B cell (primary cell): ENCODE measurements around the gene ST7L. TPM values are rescaled to one million over a fixed set of nuclear protein-coding genes. Genes with fewer than 3 reads are reported as not detected.

Experiments used
- ATAC-seq: fragments of 200-7000 bp; cut with Tn5 transposase; one replicate; pipeline ENCODE4 v1.10.0; 2021; ENCODE audit warnings: low read depth, mild to moderate bottlenecking, moderate number of reproducible peaks, moderate library complexity
- CTCF ChIA-PET: fragments of 350-600 bp; sonication (Branson Sonifier 250); formaldehyde crosslinking; loops from one replicate; lab custom pipeline; 2021; ENCODE audit warnings: antibody characterized with exemption, inconsistent platforms; lab: Charles Lee
- POLR2A ChIA-PET: fragments of 350-600 bp; sonication (Branson Sonifier 250); formaldehyde crosslinking; loops from one replicate; lab custom pipeline; 2021; ENCODE audit warnings: antibody characterized with exemption; lab: Charles Lee
- DNase-seq: peaks from one replicate; pipeline ENCODE4 v3.0.0; 2013
- H2AFZ ChIP-seq: 2 replicates; pipeline ENCODE4 v1.6.1; 2012; ENCODE audit warnings: mild to moderate bottlenecking, low read depth, low read length; ENCODE audit not compliant: insufficient read depth, poor library complexity, severe bottlenecking
- H3K27ac ChIP-seq, 2 donors: 1 replicate in 1 of 2; 2 replicates in 1 of 2; pipeline ENCODE4 v1.5.1; 2012 to 2013; ENCODE audit warnings: low read length in 2 of 2, mild to moderate bottlenecking in 2 of 2, moderate library complexity in 1 of 2
- H3K27me3 ChIP-seq, 4 experiments: fragments of 200-600 bp in 1 of 4; sonication (generic) in 1 of 4; replicated peaks in 1 of 4; 1 replicate in 2 of 4; 2 replicates in 2 of 4; pipeline versions ENCODE4 v1.6.1 to v1.7.0; 2013 to 2016; ENCODE audit warnings: low read length in 3 of 4, mild to moderate bottlenecking in 2 of 4, mixed read lengths in 1 of 4, moderate library complexity in 1 of 4; ENCODE audit not compliant: insufficient read depth in 4 of 4, control insufficient read depth in 3 of 4; ENCODE audit errors: control extremely low read depth in 1 of 4
- H3K36me3 ChIP-seq, 2 experiments: replicated peaks in 1 of 2; 1 replicate in 1 of 2; 2 replicates in 1 of 2; pipeline versions ENCODE4 v1.6.1 to v1.7.1; 2013; ENCODE audit warnings: low read length in 1 of 2; ENCODE audit not compliant: insufficient read depth in 2 of 2, control insufficient read depth in 1 of 2; ENCODE audit errors: control extremely low read depth in 1 of 2, extremely low read depth in 1 of 2
- H3K4me1 ChIP-seq, 2 donors: fragments of 200-600 bp in 1 of 2; sonication (generic) in 1 of 2; 1 replicate in 1 of 2; 2 replicates in 1 of 2; pipeline versions ENCODE4 v1.5.1 to v1.6.1; 2013 to 2017; ENCODE audit warnings: low read length in 2 of 2; ENCODE audit not compliant: control insufficient read depth in 2 of 2, insufficient read depth in 2 of 2
- H3K4me2 ChIP-seq: replicated peaks from 2 replicates; pipeline ENCODE3; 2012; ENCODE audit warnings: mild to moderate bottlenecking, low read depth, low read length; ENCODE audit not compliant: poor library complexity, severe bottlenecking
- H3K4me3 ChIP-seq, 5 experiments: fragments of 200-600 bp in 1 of 5; sonication (generic) in 1 of 5; 1 replicate in 3 of 5; 2 replicates in 2 of 5; pipeline versions ENCODE4 v1.5.1 to v1.7.0; 2011 to 2016; ENCODE audit warnings: low read length in 4 of 5, mild to moderate bottlenecking in 4 of 5, low read depth in 2 of 5, control low read depth in 1 of 5, moderate library complexity in 1 of 5; ENCODE audit not compliant: insufficient read depth in 1 of 5; ENCODE audit errors: control extremely low read depth in 1 of 5, extremely low read depth in 1 of 5
- H3K79me2 ChIP-seq: fragments of 200-600 bp; sonication (generic); one replicate; pipeline ENCODE4 v1.6.0; 2016; ENCODE audit warnings: low read length; ENCODE audit not compliant: control insufficient read depth, insufficient read depth
- H3K9ac ChIP-seq: fragments of 200-600 bp; sonication (generic); 2 replicates; pipeline ENCODE4 v1.6.1; 2017; ENCODE audit warnings: mild to moderate bottlenecking, low read length, moderate library complexity
- H3K9me3 ChIP-seq, 3 donors: one replicate each; pipeline versions ENCODE4 v1.6.1 to v1.7.1; 2013; ENCODE audit warnings: low read length in 2 of 3; ENCODE audit not compliant: control insufficient read depth in 2 of 3, insufficient read depth in 1 of 3; ENCODE audit errors: control extremely low read depth in 1 of 3
- H4K20me1 ChIP-seq: 2 replicates; pipeline ENCODE4 v1.6.0; 2012; ENCODE audit warnings: mild to moderate bottlenecking, low read length; ENCODE audit not compliant: insufficient read depth, control insufficient read depth, poor library complexity, severe bottlenecking
- H3K27ac Mint-ChIP-seq: one replicate; pipeline ENCODE4 v1.8.0; 2021; ENCODE audit warnings: mixed read lengths
- H3K27me3 Mint-ChIP-seq: one replicate; pipeline ENCODE4 v1.8.0; 2021; ENCODE audit warnings: mixed read lengths
- H3K4me1 Mint-ChIP-seq: one replicate; pipeline ENCODE4 v1.8.0; 2021; ENCODE audit warnings: mixed read lengths
- H3K4me3 Mint-ChIP-seq: one replicate; pipeline ENCODE4 v1.8.0; 2021; ENCODE audit warnings: mixed read lengths
- H3K9me3 Mint-ChIP-seq: one replicate; pipeline ENCODE4 v1.8.0; 2022; ENCODE audit warnings: mixed read lengths; ENCODE audit not compliant: insufficient read depth
- EZH2 ChIP-seq: IDR thresholded peaks from 2 replicates; pipeline ENCODE4 v1.6.1; 2012; ENCODE audit warnings: borderline replicate concordance, low read depth, mild to moderate bottlenecking, moderate library complexity, low read length; ENCODE audit not compliant: insufficient read depth, poor library complexity, severe bottlenecking
- whole genome bisulfite sequencing: methylation state at CpG from one replicate; pipeline ENCODE4 v1.1.5; 2013; ENCODE audit warnings: missing lambda C conversion rate; ENCODE audit not compliant: insufficient coverage; 5-methylcytosine and 5-hydroxymethylcytosine counted together
- intact Hi-C: fragments of 100-400 bp; cut with micrococcal nuclease; formaldehyde crosslinking; loops from one replicate; pipeline ENCODE4 v1.10.0; 2022
- polyA plus RNA-seq: library from polyadenylated mRNA; depleted of rRNA; stranded (reverse); fragments of >200 nt; gene quantifications from 2 replicates; pipeline ENCODE4 v1.2.3, GENCODE V29; 2012
- total RNA-seq, 2 donors: library from RNA; stranded (reverse); fragments of 120-200 nt in 1 of 2; gene quantifications; 1 replicate in 1 of 2; 2 replicates in 1 of 2; pipeline versions ENCODE4 v1.2.3 to v1.2.4, GENCODE V29; 2013 to 2022
- TF ChIP-seq, protein P1 (sequence below): fragments of 200-600 bp; IDR thresholded peaks from one replicate; pipeline ENCODE4 v1.8.0; 2022; ENCODE audit warnings: antibody characterized with exemption, mild to moderate bottlenecking

Gene ST7L
- total and polyA plus RNA-seq, 2 donors (not counting 1 experiment from before 2014, with no cell fraction given) = 13.1 to 16.4 TPM

DNA sequence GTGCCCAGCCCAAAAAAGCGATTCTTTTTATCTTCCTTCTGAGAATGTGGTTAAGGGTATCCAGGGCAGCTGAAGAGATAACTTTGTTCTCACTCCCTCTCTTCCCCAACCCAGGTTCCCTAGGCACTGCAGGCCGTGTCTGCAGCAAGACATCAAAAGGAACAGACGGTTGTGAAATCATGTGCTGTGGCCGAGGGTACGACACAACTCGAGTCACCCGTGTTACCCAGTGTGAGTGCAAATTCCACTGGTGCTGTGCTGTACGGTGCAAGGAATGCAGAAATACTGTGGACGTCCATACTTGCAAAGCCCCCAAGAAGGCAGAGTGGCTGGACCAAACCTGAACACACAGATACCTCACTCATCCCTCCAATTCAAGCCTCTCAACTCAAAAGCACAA, 98.8 kb downstream of the ST7L start:
- H2AFZ ChIP-seq = no peak overlapping the region
- no peaks in the 10 kb centered on the region for H3K36me3 ChIP-seq
- H3K79me2 ChIP-seq = no peaks in the 10 kb centered on the region
- TF ChIP-seq EZH2 = no peak
- TF ChIP-seq, protein P1, sequence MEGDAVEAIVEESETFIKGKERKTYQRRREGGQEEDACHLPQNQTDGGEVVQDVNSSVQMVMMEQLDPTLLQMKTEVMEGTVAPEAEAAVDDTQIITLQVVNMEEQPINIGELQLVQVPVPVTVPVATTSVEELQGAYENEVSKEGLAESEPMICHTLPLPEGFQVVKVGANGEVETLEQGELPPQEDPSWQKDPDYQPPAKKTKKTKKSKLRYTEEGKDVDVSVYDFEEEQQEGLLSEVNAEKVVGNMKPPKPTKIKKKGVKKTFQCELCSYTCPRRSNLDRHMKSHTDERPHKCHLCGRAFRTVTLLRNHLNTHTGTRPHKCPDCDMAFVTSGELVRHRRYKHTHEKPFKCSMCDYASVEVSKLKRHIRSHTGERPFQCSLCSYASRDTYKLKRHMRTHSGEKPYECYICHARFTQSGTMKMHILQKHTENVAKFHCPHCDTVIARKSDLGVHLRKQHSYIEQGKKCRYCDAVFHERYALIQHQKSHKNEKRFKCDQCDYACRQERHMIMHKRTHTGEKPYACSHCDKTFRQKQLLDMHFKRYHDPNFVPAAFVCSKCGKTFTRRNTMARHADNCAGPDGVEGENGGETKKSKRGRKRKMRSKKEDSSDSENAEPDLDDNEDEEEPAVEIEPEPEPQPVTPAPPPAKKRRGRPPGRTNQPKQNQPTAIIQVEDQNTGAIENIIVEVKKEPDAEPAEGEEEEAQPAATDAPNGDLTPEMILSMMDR = no peak
- ChIA-PET CTCF (no interaction called here), POLR2A (no interaction called here)
- H3K27ac ChIP-seq = no peak overlapping the region
- H3K4me2 ChIP-seq = no peak overlapping the region
- Mint-ChIP-seq H3K9me3 (no peaks in the 10 kb centered on the region), H3K27ac (no peak overlapping the region), H3K4me3 (no peak overlapping the region), H3K27me3 (no peaks in the 10 kb centered on the region), H3K4me1 (no peaks in the 10 kb centered on the region)
- no peaks in the 10 kb centered on the region for H3K9me3 ChIP-seq
- 85% methylated on average over 8 of the region's 9 CpGs for WGBS
- H3K9ac ChIP-seq = no peak overlapping the region
- ATAC-seq (no peak), DNase-seq (no peak)
- H3K27me3 ChIP-seq = no peaks in the 10 kb centered on the region
- intact Hi-C loops = no loop called here
- H4K20me1 ChIP-seq = no peaks in the 10 kb centered on the region
- no peak overlapping the region for H3K4me3 ChIP-seq
- H3K4me1 ChIP-seq = no peaks in the 10 kb centered on the region

DNA sequence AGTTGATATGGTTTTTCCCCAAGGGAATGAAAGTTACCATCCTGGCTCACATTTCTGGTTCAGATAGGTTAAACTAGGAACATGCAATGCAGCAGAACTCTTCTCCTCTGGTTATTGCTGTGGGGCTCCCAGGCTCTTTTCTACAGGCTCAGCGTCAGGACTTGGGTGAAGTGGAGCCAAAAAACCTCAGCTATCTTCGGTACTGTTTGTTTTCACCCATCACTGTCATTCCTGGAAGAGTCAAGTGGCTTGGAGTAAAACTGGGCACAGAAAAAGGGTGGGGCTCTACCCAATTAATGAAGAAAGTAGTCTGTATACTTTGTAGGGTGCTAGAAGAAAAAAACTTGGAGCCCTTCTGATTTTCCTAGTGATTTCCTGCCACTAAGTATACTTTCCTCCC, 100.8 kb downstream of the ST7L start:
- Histone ChIP-seq H3K4me3 (no peak overlapping the region), H2AFZ (no peak overlapping the region), H3K9me3 (no peaks in the 10 kb centered on the region), H3K36me3 (no peaks in the 10 kb centered on the region), H3K79me2 (no peaks in the 10 kb centered on the region), H3K27me3 (no peaks in the 10 kb centered on the region), H3K27ac (no peak overlapping the region), H3K9ac (no peak overlapping the region), H3K4me2 (no peak overlapping the region), H4K20me1 (no peaks in the 10 kb centered on the region), H3K4me1 (no peaks in the 10 kb centered on the region)
- H3K27ac Mint-ChIP-seq = no peak overlapping the region
- H3K27me3 Mint-ChIP-seq = no peaks in the 10 kb centered on the region
- TF ChIP-seq, protein P1 = no peak
- TF ChIP-seq EZH2 = no peak
- no peaks in the 10 kb centered on the region for H3K4me1 Mint-ChIP-seq
- ChIA-PET CTCF (no interaction called here), POLR2A (no interaction called here)
- intact Hi-C loops = no loop called here
- H3K4me3 Mint-ChIP-seq = no peak overlapping the region
- no CpG with 5 or more reads among the region's 2 CpGs for WGBS
- no peak for ATAC-seq
- no peak for DNase-seq
- H3K9me3 Mint-ChIP-seq = no peaks in the 10 kb centered on the region
